ENCODE results near the gene TEX26. TPM values are rescaled to one million over a fixed set of nuclear protein-coding genes. Genes with fewer than 3 reads are reported as not detected.
A peak's percentile ranks its signal among the peaks of the same experiment; 100 is the strongest.

The TEX26 gene
- total RNA-seq, 1 donor = not detected

DNA sequence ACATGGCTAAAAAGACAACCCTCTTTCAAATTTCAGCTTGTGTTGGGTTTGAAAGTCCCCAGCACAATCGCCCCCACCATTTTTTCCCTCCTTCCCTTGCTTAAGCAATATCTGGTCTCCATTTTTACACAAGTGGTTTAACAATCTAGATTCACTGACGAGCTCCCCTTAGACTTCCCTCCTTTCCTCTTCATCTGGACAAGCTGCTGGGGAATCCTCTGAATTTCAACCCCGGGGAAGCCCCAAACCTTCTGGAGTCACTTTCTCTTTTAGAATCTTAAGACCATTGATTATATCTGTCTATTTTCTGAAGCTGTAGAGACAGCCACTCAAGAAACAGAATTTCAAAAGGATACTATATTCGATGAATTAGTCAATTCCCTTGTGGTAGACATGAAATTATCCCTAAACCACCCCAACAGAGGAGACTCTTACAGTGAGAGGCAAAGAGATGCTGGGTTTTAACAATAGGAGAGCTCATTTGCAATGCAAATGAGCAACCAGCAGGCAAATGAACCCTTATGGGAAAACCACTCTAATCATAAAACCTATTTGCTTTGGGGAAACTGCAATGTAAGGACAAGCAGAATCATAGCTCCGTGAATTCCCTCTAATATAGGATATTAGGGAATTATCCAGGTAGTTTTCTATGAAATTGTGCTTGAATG lies 78.9 kb downstream of the TEX26 start:
- Histone ChIP-seq H3K27me3 (ENCODE audit: insufficient read depth, low read length) (peaks cover 5% of the 10 kb centered on the region), H3K36me3 (ENCODE audit: insufficient read depth, low read length) (no peaks in the 10 kb centered on the region), H3K9me3 (ENCODE audit: low read depth, low read length) (no peaks in the 10 kb centered on the region), H3K79me2 (ENCODE audit: insufficient read depth, low read length) (no peaks in the 10 kb centered on the region), H2AFZ (ENCODE audit: low read length) (no peak overlapping the region), H3K27ac (ENCODE audit: low read depth, low read length) (no peak overlapping the region), H3K4me1 (ENCODE audit: insufficient read depth, low read length) (peaks cover 8% of the 10 kb centered on the region), H3K4me2 (ENCODE audit: insufficient read depth, low read length) (no peak overlapping the region), H4K20me1 (ENCODE audit: insufficient read depth, low read length) (no peaks in the 10 kb centered on the region), H3K4me3 (ENCODE audit: insufficient read depth, low read length) (no peak overlapping the region)
- TF ChIP-seq, protein P1, sequence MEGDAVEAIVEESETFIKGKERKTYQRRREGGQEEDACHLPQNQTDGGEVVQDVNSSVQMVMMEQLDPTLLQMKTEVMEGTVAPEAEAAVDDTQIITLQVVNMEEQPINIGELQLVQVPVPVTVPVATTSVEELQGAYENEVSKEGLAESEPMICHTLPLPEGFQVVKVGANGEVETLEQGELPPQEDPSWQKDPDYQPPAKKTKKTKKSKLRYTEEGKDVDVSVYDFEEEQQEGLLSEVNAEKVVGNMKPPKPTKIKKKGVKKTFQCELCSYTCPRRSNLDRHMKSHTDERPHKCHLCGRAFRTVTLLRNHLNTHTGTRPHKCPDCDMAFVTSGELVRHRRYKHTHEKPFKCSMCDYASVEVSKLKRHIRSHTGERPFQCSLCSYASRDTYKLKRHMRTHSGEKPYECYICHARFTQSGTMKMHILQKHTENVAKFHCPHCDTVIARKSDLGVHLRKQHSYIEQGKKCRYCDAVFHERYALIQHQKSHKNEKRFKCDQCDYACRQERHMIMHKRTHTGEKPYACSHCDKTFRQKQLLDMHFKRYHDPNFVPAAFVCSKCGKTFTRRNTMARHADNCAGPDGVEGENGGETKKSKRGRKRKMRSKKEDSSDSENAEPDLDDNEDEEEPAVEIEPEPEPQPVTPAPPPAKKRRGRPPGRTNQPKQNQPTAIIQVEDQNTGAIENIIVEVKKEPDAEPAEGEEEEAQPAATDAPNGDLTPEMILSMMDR (IDR thresholded peaks at IDR 0.05; ENCODE audit: extremely low read depth, low read depth, low read length) = no peak
- no peak for DNase-seq (ENCODE audit: insufficient read length, low spot score, missing footprints)

DNA sequence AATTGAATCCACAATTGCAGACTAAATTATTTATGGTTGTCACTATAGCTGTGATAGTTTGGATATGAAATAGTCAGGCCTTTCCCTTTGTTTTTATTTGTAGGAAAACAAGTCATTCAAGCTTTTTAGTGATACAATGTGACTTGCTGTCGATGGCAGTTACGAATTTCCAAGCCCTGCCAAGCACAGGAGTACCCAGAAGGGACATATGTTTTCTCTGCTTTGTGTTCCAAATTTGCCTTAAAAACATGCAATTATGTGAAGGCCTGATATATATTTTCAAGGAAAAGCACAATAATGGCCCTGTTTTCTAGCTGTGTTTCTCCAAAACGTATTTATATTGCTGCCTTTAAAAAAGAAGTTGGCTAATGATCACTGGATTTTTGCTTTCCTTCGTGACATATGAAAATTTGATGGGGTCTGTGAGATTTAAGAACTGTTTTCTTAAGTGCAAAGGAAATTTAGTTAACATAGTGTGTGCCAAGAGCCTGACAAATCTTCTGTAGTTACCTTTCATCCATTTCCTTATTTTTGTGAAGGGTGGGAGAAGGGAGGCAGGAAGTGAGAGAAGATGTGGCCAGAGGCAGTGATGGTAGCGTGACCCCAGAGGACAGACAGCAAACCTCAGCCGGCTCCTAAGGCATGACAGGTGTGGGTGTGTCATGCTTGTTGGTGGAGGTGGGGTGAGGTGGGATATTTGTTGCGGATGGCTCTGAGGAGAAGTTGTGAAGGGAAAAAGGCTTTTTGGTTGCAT lies 79.6 kb downstream of the TEX26 start:
- peaks cover 8% of the 10 kb centered on the region for H3K4me1 ChIP-seq (ENCODE audit: insufficient read depth, low read length)
- no peak overlapping the region for H2AFZ ChIP-seq (ENCODE audit: low read length)
- no peak overlapping the region for H3K4me2 ChIP-seq (ENCODE audit: insufficient read depth, low read length)
- no peaks in the 10 kb centered on the region for H3K79me2 ChIP-seq (ENCODE audit: insufficient read depth, low read length)
- H4K20me1 ChIP-seq (ENCODE audit: insufficient read depth, low read length) = no peaks in the 10 kb centered on the region
- no peak overlapping the region for H3K4me3 ChIP-seq (ENCODE audit: insufficient read depth, low read length)
- DNase-seq (ENCODE audit: insufficient read length, low spot score, missing footprints) = no peak
- no peaks in the 10 kb centered on the region for H3K9me3 ChIP-seq (ENCODE audit: low read depth, low read length)
- H3K36me3 ChIP-seq (ENCODE audit: insufficient read depth, low read length) = no peaks in the 10 kb centered on the region
- TF ChIP-seq, protein P1 (IDR thresholded peaks at IDR 0.05; ENCODE audit: extremely low read depth, low read depth, low read length) = no peak
- H3K27ac ChIP-seq (ENCODE audit: low read depth, low read length) = no peak overlapping the region
- H3K27me3 ChIP-seq (ENCODE audit: insufficient read depth, low read length) = peaks cover 5% of the 10 kb centered on the region

DNA sequence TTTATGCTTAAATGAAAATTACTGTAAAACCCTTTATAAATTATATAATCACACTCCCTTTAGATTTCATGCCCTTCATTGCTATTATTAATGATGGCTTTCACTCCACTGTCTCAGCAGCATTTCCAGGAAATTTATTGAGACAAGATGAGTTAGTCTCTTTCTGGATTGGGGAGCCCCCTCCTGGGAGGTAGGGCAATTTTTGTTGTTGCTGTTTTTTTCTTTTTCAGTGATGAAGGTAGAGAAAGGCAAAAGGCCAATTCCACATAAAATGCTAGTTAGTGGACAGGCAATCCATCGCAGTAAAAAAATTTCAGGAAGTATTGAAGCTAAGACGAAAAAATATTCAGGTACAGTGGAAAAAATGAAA lies 80.2 kb downstream of the TEX26 start:
- Histone ChIP-seq H3K4me3 (ENCODE audit: insufficient read depth, low read length) (no peak overlapping the region), H3K79me2 (ENCODE audit: insufficient read depth, low read length) (no peaks in the 10 kb centered on the region), H3K27ac (ENCODE audit: low read depth, low read length) (no peak overlapping the region), H2AFZ (ENCODE audit: low read length) (no peak overlapping the region), H4K20me1 (ENCODE audit: insufficient read depth, low read length) (no peaks in the 10 kb centered on the region), H3K4me1 (ENCODE audit: insufficient read depth, low read length) (peaks cover 8% of the 10 kb centered on the region), H3K27me3 (ENCODE audit: insufficient read depth, low read length) (peaks cover 5% of the 10 kb centered on the region), H3K4me2 (ENCODE audit: insufficient read depth, low read length) (no peak overlapping the region), H3K36me3 (ENCODE audit: insufficient read depth, low read length) (no peaks in the 10 kb centered on the region), H3K9me3 (ENCODE audit: low read depth, low read length) (no peaks in the 10 kb centered on the region)
- TF ChIP-seq, protein P1 (IDR thresholded peaks at IDR 0.05; ENCODE audit: extremely low read depth, low read depth, low read length) = peak; percentile 62
- DNase-seq (ENCODE audit: insufficient read length, low spot score, missing footprints) = peak; percentile 64

DNA sequence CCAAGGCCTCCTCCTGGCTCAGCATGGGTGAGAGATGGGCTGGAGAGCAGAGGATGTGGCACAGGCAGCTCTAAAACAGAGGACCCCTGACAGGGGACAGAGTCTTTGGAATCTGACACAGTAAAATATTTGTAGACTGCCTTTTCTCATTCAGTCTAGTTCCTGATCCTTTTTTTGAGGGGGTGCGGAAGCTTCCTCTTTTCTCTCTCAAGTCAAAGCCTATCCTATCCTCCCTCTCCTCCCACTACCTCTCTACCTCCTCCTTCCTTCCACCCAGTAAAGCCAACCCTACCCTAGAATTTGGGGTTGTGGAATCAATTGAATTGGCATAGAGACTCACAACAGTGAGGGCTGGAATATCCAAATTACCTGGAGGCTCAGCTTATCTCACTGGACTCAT lies 82.0 kb downstream of the TEX26 start:
- no peaks in the 10 kb centered on the region for H3K79me2 ChIP-seq (ENCODE audit: insufficient read depth, low read length)
- peaks cover 13% of the 10 kb centered on the region for H3K27me3 ChIP-seq (ENCODE audit: insufficient read depth, low read length)
- H3K36me3 ChIP-seq (ENCODE audit: insufficient read depth, low read length) = no peaks in the 10 kb centered on the region
- no peak for DNase-seq (ENCODE audit: insufficient read length, low spot score, missing footprints)
- H3K4me1 ChIP-seq (ENCODE audit: insufficient read depth, low read length) = peaks cover under 1% of the 10 kb centered on the region
- H3K4me2 ChIP-seq (ENCODE audit: insufficient read depth, low read length) = no peak overlapping the region
- H3K27ac ChIP-seq (ENCODE audit: low read depth, low read length) = no peak overlapping the region
- TF ChIP-seq, protein P1 (IDR thresholded peaks at IDR 0.05; ENCODE audit: extremely low read depth, low read depth, low read length) = no peak
- no peak overlapping the region for H2AFZ ChIP-seq (ENCODE audit: low read length)
- no peak overlapping the region for H3K4me3 ChIP-seq (ENCODE audit: insufficient read depth, low read length)
- H3K9me3 ChIP-seq (ENCODE audit: low read depth, low read length) = no peaks in the 10 kb centered on the region
- H4K20me1 ChIP-seq (ENCODE audit: insufficient read depth, low read length) = no peaks in the 10 kb centered on the region
